Measurements from ENCODE around the gene ELOVL1.

DNA sequence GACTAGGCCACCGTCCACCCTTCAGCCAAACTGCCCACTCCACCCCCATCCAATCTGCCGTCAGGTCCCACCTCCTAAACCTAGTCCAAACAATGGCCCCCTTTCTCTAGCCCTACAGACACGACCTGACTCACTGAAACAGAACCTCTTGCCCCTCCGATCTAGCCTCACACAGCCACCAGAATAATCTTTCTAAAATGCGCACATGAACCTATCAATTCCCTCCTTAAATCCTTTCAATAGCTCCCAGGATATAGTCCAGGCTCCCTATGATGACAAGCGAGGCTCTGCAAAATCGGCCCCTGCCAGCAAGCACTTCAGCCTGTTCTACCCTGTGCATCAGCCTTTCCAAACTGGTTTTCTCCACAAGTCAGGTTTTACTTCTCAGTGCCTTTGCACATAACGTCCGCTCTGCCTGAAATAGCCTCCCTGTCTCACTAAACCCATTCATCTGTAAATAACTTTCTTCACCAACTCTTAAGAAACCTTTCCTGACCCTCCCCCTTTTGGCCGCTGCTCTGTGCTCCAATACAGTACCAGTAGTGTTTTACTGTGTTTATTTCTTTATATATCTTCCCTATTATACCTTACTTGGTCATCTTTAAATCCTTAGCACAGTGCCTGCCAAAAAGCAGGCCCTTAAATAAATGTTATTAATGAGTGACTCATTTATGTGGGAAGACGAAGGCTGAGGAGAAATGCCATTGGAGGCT, 18.1 kb downstream of the ELOVL1 start:
- TF ChIP-seq, protein P1, sequence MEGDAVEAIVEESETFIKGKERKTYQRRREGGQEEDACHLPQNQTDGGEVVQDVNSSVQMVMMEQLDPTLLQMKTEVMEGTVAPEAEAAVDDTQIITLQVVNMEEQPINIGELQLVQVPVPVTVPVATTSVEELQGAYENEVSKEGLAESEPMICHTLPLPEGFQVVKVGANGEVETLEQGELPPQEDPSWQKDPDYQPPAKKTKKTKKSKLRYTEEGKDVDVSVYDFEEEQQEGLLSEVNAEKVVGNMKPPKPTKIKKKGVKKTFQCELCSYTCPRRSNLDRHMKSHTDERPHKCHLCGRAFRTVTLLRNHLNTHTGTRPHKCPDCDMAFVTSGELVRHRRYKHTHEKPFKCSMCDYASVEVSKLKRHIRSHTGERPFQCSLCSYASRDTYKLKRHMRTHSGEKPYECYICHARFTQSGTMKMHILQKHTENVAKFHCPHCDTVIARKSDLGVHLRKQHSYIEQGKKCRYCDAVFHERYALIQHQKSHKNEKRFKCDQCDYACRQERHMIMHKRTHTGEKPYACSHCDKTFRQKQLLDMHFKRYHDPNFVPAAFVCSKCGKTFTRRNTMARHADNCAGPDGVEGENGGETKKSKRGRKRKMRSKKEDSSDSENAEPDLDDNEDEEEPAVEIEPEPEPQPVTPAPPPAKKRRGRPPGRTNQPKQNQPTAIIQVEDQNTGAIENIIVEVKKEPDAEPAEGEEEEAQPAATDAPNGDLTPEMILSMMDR (IDR thresholded peaks at IDR 0.05) = no peak
- no peak for TF ChIP-seq POLR2A (IDR thresholded peaks at IDR 0.05)
